ENCODE measurements around the gene SLC11A2.

- TF ChIP-seq CTCF (conservative IDR thresholded peaks at IDR 0.05 in 1 of 2, IDR thresholded peaks at IDR 0.05 in 1 of 2; ENCODE audit: extremely low read depth in 1 of 2, insufficient read depth in 1 of 2, low read depth in 1 of 2, low read length in 2 of 2), result no peak
- TF ChIP-seq EZH2 (IDR thresholded peaks at IDR 0.05; ENCODE audit: borderline replicate concordance, low read length), result no peak
These were observed 91.8 kb downstream of the SLC11A2 start for GRCh38 chr12:50934371-50934851.

Measured in mammary epithelial cell (primary cell).